IMR-90 (cell line): ENCODE data around the gene CRYBG3. TPM values are rescaled to one million over a fixed set of nuclear protein-coding genes. Genes with fewer than 3 reads are reported as not detected.
A peak's percentile ranks its signal among the peaks of the same experiment; 100 is the strongest.

Experiments used
- ATAC-seq: fragments of 200-7000 bp; cut with Tn5 transposase; 2 replicates; pipeline ENCODE4 v1.9.1; 2020; ENCODE audit warnings: low read depth, mild to moderate bottlenecking, moderate library complexity
- BruUV-seq: library from RNA; stranded (reverse); fragments of 400-500 nt; replicated peaks from 2 replicates; lab custom pipeline; 2021; lab: Mats Ljungman, UMichigan
- CTCF ChIA-PET: fragments of 300-600 bp; formaldehyde crosslinking; extraction: SDS; loops from one replicate; lab custom pipeline; 2021; ENCODE audit warnings: antibody characterized with exemption; lab: Yijun Ruan, JAX
- POLR2A ChIA-PET: fragments of 300-600 bp; sonication (Branson Sonifier 250); formaldehyde crosslinking; loops from one replicate; lab custom pipeline; 2022; ENCODE audit warnings: antibody characterized with exemption; ENCODE audit not compliant: unreplicated experiment; lab: Charles Lee
- DNase-seq: peaks from one replicate; pipeline ENCODE4 v3.0.0; 2013
- H2AFZ ChIP-seq: replicated peaks from 2 replicates; pipeline ENCODE3; 2013; ENCODE audit warnings: low read length, mild to moderate bottlenecking; ENCODE audit not compliant: poor library complexity
- H2AK5ac ChIP-seq: 2 replicates; pipeline ENCODE4 v1.6.1; 2013; ENCODE audit warnings: low read depth, low read length, inconsistent platforms
- H2AK9ac ChIP-seq: replicated peaks from 2 replicates; pipeline ENCODE3; 2013; ENCODE audit warnings: mild to moderate bottlenecking, low read depth, low read length, moderate library complexity; ENCODE audit not compliant: poor library complexity
- H2BK120ac ChIP-seq: 2 replicates; pipeline ENCODE4 v1.6.1; 2013; ENCODE audit warnings: low read depth, low read length, inconsistent platforms
- H2BK15ac ChIP-seq: 3 replicates; pipeline ENCODE4 v1.6.1; 2013; ENCODE audit warnings: low read depth, low read length, inconsistent platforms
- H2BK20ac ChIP-seq: 2 replicates; pipeline ENCODE4 v1.6.1; 2013; ENCODE audit warnings: low read depth, mild to moderate bottlenecking, inconsistent platforms, low read length, moderate library complexity
- H2BK5ac ChIP-seq: 2 replicates; pipeline ENCODE4 v1.6.1; 2013; ENCODE audit warnings: mild to moderate bottlenecking, low read depth, low read length, inconsistent platforms; ENCODE audit not compliant: poor library complexity, severe bottlenecking
- H3K14ac ChIP-seq: replicated peaks from 2 replicates; pipeline ENCODE4 v1.6.1; 2013; ENCODE audit warnings: low read depth, low read length, inconsistent platforms
- H3K18ac ChIP-seq: 2 replicates; pipeline ENCODE4 v1.6.1; 2013; ENCODE audit warnings: low read depth, low read length, control low read depth
- H3K23ac ChIP-seq: 2 replicates; pipeline ENCODE4 v1.6.1; 2013; ENCODE audit warnings: low read depth, low read length, inconsistent platforms
- H3K27ac ChIP-seq: 2 replicates; pipeline ENCODE4 v1.5.1; 2013; ENCODE audit warnings: mild to moderate bottlenecking, control low read depth, low read length; ENCODE audit not compliant: insufficient read depth
- H3K27me3 ChIP-seq: 2 replicates; pipeline ENCODE4 v1.6.1; 2013; ENCODE audit warnings: low read length; ENCODE audit not compliant: control insufficient read depth, insufficient read depth
- H3K36me3 ChIP-seq: 2 replicates; pipeline ENCODE4 v1.6.1; 2013; ENCODE audit warnings: low read length, mixed read lengths; ENCODE audit not compliant: control insufficient read depth, insufficient read depth
- H3K4ac ChIP-seq: 2 replicates; pipeline ENCODE4 v1.6.1; 2013; ENCODE audit warnings: low read depth, low read length, inconsistent platforms
- H3K4me1 ChIP-seq: 2 replicates; pipeline ENCODE4 v1.6.1; 2013; ENCODE audit warnings: low read length, mixed read lengths; ENCODE audit not compliant: control insufficient read depth, insufficient read depth
- H3K4me2 ChIP-seq: 2 replicates; pipeline ENCODE4 v1.6.1; 2013; ENCODE audit warnings: low read depth, mild to moderate bottlenecking, control low read depth, low read length, moderate library complexity
- H3K4me3 ChIP-seq: 2 replicates; pipeline ENCODE4 v1.5.1; 2013; ENCODE audit warnings: low read depth, mild to moderate bottlenecking, control low read depth, low read length, moderate library complexity; ENCODE audit not compliant: insufficient read depth
- H3K56ac ChIP-seq: 2 replicates; pipeline ENCODE4 v1.6.1; 2013; ENCODE audit warnings: low read length, inconsistent platforms; ENCODE audit not compliant: insufficient read depth; ENCODE audit errors: extremely low read depth
- H3K79me1 ChIP-seq, 2 experiments: 2 replicates each; pipeline ENCODE4 v1.6.1; 2013; ENCODE audit warnings: low read length in 2 of 2, inconsistent platforms in 1 of 2, low read depth in 1 of 2
- H3K9ac ChIP-seq: 2 replicates; pipeline ENCODE4 v1.6.1; 2013; ENCODE audit warnings: low read depth, low read length, control low read depth
- H3K9me1 ChIP-seq: 2 replicates; pipeline ENCODE4 v1.6.1; 2013; ENCODE audit warnings: low read length, inconsistent platforms; ENCODE audit not compliant: insufficient read depth
- H3K9me3 ChIP-seq: 2 replicates; pipeline ENCODE4 v1.6.1; 2013; ENCODE audit warnings: low read length; ENCODE audit not compliant: control insufficient read depth, insufficient read depth
- H4K20me1 ChIP-seq: 2 replicates; pipeline ENCODE4 v1.6.1; 2013; ENCODE audit warnings: low read length, inconsistent platforms; ENCODE audit not compliant: insufficient read depth
- H4K5ac ChIP-seq: 2 replicates; pipeline ENCODE4 v1.6.1; 2013; ENCODE audit warnings: mild to moderate bottlenecking, low read depth, low read length, control low read depth
- H4K8ac ChIP-seq, 2 experiments: 2 replicates each; pipeline ENCODE4 v1.6.1; 2013; ENCODE audit warnings: low read depth in 2 of 2, low read length in 2 of 2, control low read depth in 1 of 2, inconsistent platforms in 1 of 2
- H4K91ac ChIP-seq: 2 replicates; pipeline ENCODE4 v1.6.1; 2013; ENCODE audit warnings: low read depth, low read length, inconsistent platforms; ENCODE audit not compliant: insufficient read depth
- BHLHE40 ChIP-seq: fragments of 150-350 bp; IDR thresholded peaks from 2 replicates; pipeline ENCODE4 v1.6.1; 2016; ENCODE audit warnings: mild to moderate bottlenecking, low read depth, low read length
- CEBPB ChIP-seq: IDR thresholded peaks from 2 replicates; pipeline ENCODE4 v1.6.1; 2012; ENCODE audit warnings: low read depth, low read length, improper control_type of control experiment
- CHD1 ChIP-seq: IDR thresholded peaks from 2 replicates; pipeline ENCODE4 v1.6.1; 2012; ENCODE audit warnings: low read depth, low read length, improper control_type of control experiment
- FOS ChIP-seq: fragments of 150-350 bp; IDR thresholded peaks from 2 replicates; pipeline ENCODE4 v1.6.1; 2016; ENCODE audit warnings: low read depth, low read length
- MAFK ChIP-seq: IDR thresholded peaks from 2 replicates; pipeline ENCODE4 v1.6.1; 2012; ENCODE audit warnings: low read depth, low read length, improper control_type of control experiment
- POLR2A ChIP-seq: IDR thresholded peaks from 2 replicates; pipeline ENCODE4 v1.6.1; 2012; ENCODE audit warnings: mild to moderate bottlenecking, low read depth, low read length
- RFX5 ChIP-seq: IDR thresholded peaks from 2 replicates; pipeline ENCODE4 v1.8.0; 2012; ENCODE audit warnings: low read depth, mild to moderate bottlenecking, low read length, moderate library complexity
- WGBS, 2 experiments: methylation state at CpG; one replicate each; pipeline versions ENCODE4 v1.1.5 to v1.1.7; 2013; ENCODE audit warnings: missing lambda C conversion rate in 2 of 2; ENCODE audit not compliant: insufficient read length in 1 of 2; ENCODE audit errors: extremely low coverage in 2 of 2; 5-methylcytosine and 5-hydroxymethylcytosine counted together
- dilution Hi-C: fragments of 300-500 bp; cut with HindIII; formaldehyde crosslinking; loops from one replicate; pipeline ENCODE4 v1.14.3; 2018; ENCODE audit warnings: low sequenced_read_pairs; ENCODE audit not compliant: unreplicated experiment
- in situ Hi-C: fragments of 300-500 bp; cut with MboI; formaldehyde crosslinking; loops from 3 replicates; pipeline ENCODE4 v1.14.3; 2019; ENCODE audit warnings: low sequenced_read_pairs, inconsistent platforms, mixed read lengths
- intact Hi-C: fragments of 100-400 bp; cut with micrococcal nuclease; formaldehyde crosslinking; loops from 2 replicates; pipeline ENCODE4 v1.10.0; 2022
- polyA plus RNA-seq, 3 experiments: library from polyadenylated mRNA; depleted of rRNA; stranded (reverse); fragments of >200 nt; gene quantifications; 2 replicates each; pipeline ENCODE4 v1.2.3, GENCODE V29; 2012; ENCODE audit warnings: low replicate concordance in 1 of 3
- total RNA-seq: library from RNA; depleted of rRNA; stranded (reverse); fragments of >200 nt; gene quantifications from 2 replicates; pipeline ENCODE4 v1.2.3, GENCODE V29; 2012
- TF ChIP-seq, protein P1 (sequence below): fragments of 150-350 bp; IDR thresholded peaks from 2 replicates; pipeline ENCODE4 v1.6.1; 2016; ENCODE audit warnings: low read depth, mild to moderate bottlenecking, low read length, moderate library complexity, borderline replicate concordance
- TF ChIP-seq, protein P2 (sequence below): conservative IDR thresholded peaks from 2 replicates; pipeline ENCODE4 v1.5.1; 2012; ENCODE audit warnings: mild to moderate bottlenecking, low read depth, low read length, improper control_type of control experiment

The CRYBG3 gene
- total and polyA plus RNA-seq, 2 of the 4 experiments (the other 2 are of a cell fraction) = 4.9 to 26.2 TPM

DNA sequence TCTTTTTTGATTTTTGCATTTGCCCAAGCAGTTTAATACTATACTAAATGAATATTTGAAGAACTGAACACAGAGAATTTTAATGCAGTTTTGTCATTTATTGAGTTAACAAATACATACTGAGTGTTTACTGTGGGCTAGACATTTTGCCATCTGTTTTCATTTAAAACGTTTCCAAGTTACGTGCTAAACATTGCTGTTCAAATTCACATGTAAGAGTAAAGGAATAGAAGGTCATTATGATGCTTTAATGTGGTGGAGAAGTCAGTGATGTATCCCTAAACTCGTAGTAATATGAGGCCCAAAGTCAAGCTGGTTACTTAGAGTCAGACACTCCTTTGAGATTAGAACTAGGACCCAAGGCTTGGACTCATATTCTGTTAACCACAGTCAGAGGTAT is 49.4 kb downstream of the CRYBG3 start:
- peak overlapping the region; percentile 10; the same call in 1 of the 2 replicates for H3K4me2 ChIP-seq
- dilution Hi-C loops = no loop called here
- 0% methylated on average over 1 of the region's 3 CpGs; no CpG with 5 or more reads in 1 of the 2 experiments for WGBS, 2 experiments
- TF ChIP-seq BHLHE40 (no peak), FOS (no peak), CHD1 (no peak), POLR2A (no peak), MAFK (no peak), CEBPB (no peak), RFX5 (no peak)
- TF ChIP-seq, protein P1, sequence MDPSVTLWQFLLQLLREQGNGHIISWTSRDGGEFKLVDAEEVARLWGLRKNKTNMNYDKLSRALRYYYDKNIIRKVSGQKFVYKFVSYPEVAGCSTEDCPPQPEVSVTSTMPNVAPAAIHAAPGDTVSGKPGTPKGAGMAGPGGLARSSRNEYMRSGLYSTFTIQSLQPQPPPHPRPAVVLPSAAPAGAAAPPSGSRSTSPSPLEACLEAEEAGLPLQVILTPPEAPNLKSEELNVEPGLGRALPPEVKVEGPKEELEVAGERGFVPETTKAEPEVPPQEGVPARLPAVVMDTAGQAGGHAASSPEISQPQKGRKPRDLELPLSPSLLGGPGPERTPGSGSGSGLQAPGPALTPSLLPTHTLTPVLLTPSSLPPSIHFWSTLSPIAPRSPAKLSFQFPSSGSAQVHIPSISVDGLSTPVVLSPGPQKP = no peak
- TF ChIP-seq, protein P2, sequence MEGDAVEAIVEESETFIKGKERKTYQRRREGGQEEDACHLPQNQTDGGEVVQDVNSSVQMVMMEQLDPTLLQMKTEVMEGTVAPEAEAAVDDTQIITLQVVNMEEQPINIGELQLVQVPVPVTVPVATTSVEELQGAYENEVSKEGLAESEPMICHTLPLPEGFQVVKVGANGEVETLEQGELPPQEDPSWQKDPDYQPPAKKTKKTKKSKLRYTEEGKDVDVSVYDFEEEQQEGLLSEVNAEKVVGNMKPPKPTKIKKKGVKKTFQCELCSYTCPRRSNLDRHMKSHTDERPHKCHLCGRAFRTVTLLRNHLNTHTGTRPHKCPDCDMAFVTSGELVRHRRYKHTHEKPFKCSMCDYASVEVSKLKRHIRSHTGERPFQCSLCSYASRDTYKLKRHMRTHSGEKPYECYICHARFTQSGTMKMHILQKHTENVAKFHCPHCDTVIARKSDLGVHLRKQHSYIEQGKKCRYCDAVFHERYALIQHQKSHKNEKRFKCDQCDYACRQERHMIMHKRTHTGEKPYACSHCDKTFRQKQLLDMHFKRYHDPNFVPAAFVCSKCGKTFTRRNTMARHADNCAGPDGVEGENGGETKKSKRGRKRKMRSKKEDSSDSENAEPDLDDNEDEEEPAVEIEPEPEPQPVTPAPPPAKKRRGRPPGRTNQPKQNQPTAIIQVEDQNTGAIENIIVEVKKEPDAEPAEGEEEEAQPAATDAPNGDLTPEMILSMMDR = no peak
- H4K20me1 ChIP-seq = peaks cover 3% of the 10 kb centered on the region; the same call in 1 of the 2 replicates
- H3K56ac ChIP-seq = no peak overlapping the region
- H3K4me1 ChIP-seq = peaks cover 2% of the 10 kb centered on the region; the same call in 1 of the 2 replicates
- H3K79me1 ChIP-seq = peaks cover 3 to 7% of the 10 kb centered on the region in 2 experiments; a peak in 2 of 4 replicates
- no peak overlapping the region for H2AK5ac ChIP-seq
- no peak overlapping the region for H3K18ac ChIP-seq
- no peak overlapping the region for H3K14ac ChIP-seq
- H3K23ac ChIP-seq = no peak overlapping the region
- H3K36me3 ChIP-seq = no peaks in the 10 kb centered on the region
- in situ Hi-C loops = no loop called here
- no peak overlapping the region for H3K27ac ChIP-seq
- H2BK20ac ChIP-seq = no peak overlapping the region
- H3K4ac ChIP-seq = no peak overlapping the region
- H3K9me1 ChIP-seq = no peaks in the 10 kb centered on the region; the same call in none of the 2 replicates
- ChIA-PET CTCF (no interaction called here), POLR2A (no interaction called here)
- H4K91ac ChIP-seq = no peak overlapping the region
- DNase-seq (peak; percentile 51), ATAC-seq (no peak)
- no peak overlapping the region for H2AK9ac ChIP-seq
- no peak overlapping the region for H4K5ac ChIP-seq
- BruUV-seq = no TSS peak
- H3K9me3 ChIP-seq = no peaks in the 10 kb centered on the region
- no peaks in the 10 kb centered on the region for H3K27me3 ChIP-seq
- peak overlapping the region; percentile 27 for H2BK5ac ChIP-seq
- H3K9ac ChIP-seq = no peak overlapping the region
- no peak overlapping the region for H2AFZ ChIP-seq
- no peak overlapping the region for H3K4me3 ChIP-seq
- no peak overlapping the region for H4K8ac ChIP-seq
- intact Hi-C loops = no loop called here
- no peak overlapping the region for H2BK120ac ChIP-seq
- no peak overlapping the region for H2BK15ac ChIP-seq
